ENCODE results near the gene SUMF1. TPM values are rescaled to one million over a fixed set of nuclear protein-coding genes. Genes with fewer than 3 reads are reported as not detected.

Gene SUMF1
- total and polyA plus RNA-seq, 4 donors: 13.0 to 34.2 (median 23.5) TPM

DNA sequence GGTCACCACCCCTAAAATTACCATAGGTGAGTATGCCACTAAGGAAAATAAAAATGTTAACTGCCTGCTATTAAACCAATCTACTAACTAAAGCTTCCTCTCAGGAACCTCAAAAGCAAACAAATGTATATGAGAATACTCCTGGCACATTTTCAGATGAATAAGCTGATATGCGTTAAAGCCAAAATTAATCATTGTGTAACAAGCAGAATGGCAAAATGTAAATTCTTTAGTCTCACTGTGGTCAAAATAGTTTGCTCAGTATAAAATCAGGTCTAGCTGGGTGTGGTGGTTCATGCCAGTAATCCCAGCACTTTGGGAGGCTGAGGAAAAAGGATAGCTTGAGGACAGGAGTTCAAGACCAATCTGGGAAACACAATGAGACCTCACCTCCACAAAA, 53.6 kb downstream of the SUMF1 start (continued):
- no peak for TF ChIP-seq NR2F2 (IDR thresholded peaks at IDR 0.05)

DNA sequence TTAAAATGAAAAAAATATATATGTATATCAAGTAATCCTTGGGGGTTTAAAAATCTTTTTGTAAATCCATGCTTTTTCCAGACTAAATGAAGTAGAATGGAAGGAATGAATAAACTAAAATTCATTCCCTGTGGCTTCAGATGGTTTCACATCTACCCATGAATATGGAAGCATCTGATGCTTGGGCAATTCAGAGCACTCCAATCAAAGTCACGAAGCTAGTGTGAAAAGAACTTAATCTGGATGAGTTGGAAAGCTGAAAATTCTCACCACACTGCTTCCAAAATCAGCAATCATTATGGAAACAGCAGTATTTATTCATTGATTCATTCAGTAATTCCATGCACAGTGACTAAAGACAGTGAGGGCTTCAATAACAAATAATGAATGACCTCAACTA, 55.2 kb downstream of the SUMF1 start:
- no peak overlapping the region for H3K27ac ChIP-seq (ENCODE audit: low read depth in 1 of 2, low read length in 2 of 2)
- TF ChIP-seq FOXA2 (IDR thresholded peaks at IDR 0.05) (no peak), RAD21 (IDR thresholded peaks at IDR 0.05) (no peak)
- no peaks in the 10 kb centered on the region for H3K9me3 ChIP-seq (ENCODE audit: control insufficient read depth in 4 of 4, low read length in 3 of 4)
- H3K9ac ChIP-seq (ENCODE audit: low read depth in 1 of 2, low read length in 2 of 2): no peak overlapping the region
- no peaks in the 10 kb centered on the region for H3K27me3 ChIP-seq (ENCODE audit: control insufficient read depth in 4 of 4, insufficient read depth in 4 of 4, low read length in 3 of 4)
- no peak overlapping the region for H3K4me3 ChIP-seq (ENCODE audit: low read depth in 1 of 3, low read length in 3 of 3)
- peaks cover 3 to 19% (median 15%) of the 10 kb centered on the region in 4 donors for H3K36me3 ChIP-seq (ENCODE audit: control insufficient read depth in 4 of 4, insufficient read depth in 3 of 4, low read depth in 1 of 4, low read length in 3 of 4)
- WGBS: 96% methylated on average over 1 of the region's 1 CpG
- no peak for DNase-seq (ENCODE audit: low spot score)
- H3K4me1 ChIP-seq (ENCODE audit: control insufficient read depth in 4 of 4, insufficient read depth in 4 of 4, low read length in 3 of 4): peaks cover 6 to 16% (median 6%) of the 10 kb centered on the region in 4 donors

DNA sequence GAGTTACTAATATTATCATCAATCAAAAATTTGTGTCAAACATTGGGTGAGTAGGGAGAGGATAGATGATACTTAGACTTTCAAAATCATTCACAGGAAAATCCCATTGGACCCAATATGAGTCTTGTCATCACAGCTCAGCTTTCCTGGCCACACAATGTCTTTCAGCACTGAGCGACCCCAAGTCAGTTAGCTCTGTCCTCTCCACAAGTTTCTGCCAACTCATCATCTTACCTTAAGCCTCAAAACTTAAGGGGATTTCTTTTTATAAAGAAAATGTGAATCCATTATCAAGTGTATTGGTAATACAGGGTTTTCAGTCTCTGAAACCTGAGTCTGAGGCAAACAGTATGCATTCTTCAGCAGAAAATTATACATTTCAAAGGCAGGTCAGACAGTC, 55.8 kb downstream of the SUMF1 start:
- TF ChIP-seq TAF1 (conservative IDR thresholded peaks at IDR 0.05) (no peak), HNF4G (IDR thresholded peaks at IDR 0.05) (no peak), NR2F2 (IDR thresholded peaks at IDR 0.05) (no peak), RAD21 (IDR thresholded peaks at IDR 0.05) (no peak), RXRA (IDR thresholded peaks at IDR 0.05) (no peak), SP1 (IDR thresholded peaks at IDR 0.05) (no peak), JUND (IDR thresholded peaks at IDR 0.05) (no peak), YY1 (IDR thresholded peaks at IDR 0.05) (no peak), FOXA1 (IDR thresholded peaks at IDR 0.05) (no peak), GABPA (IDR thresholded peaks at IDR 0.05 in 1 of 2, conservative IDR thresholded peaks at IDR 0.05 in 1 of 2) (no peak), EGR1 (IDR thresholded peaks at IDR 0.05; ENCODE audit: low read depth in 2 of 2) (no peak), FOXA2 (IDR thresholded peaks at IDR 0.05) (no peak)
- TF ChIP-seq, protein P1, sequence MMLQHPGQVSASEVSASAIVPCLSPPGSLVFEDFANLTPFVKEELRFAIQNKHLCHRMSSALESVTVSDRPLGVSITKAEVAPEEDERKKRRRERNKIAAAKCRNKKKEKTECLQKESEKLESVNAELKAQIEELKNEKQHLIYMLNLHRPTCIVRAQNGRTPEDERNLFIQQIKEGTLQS (IDR thresholded peaks at IDR 0.05): no peak
- TF ChIP-seq, protein P2, sequence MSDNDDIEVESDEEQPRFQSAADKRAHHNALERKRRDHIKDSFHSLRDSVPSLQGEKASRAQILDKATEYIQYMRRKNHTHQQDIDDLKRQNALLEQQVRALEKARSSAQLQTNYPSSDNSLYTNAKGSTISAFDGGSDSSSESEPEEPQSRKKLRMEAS (IDR thresholded peaks at IDR 0.05): no peak
- TF ChIP-seq, protein P3, sequence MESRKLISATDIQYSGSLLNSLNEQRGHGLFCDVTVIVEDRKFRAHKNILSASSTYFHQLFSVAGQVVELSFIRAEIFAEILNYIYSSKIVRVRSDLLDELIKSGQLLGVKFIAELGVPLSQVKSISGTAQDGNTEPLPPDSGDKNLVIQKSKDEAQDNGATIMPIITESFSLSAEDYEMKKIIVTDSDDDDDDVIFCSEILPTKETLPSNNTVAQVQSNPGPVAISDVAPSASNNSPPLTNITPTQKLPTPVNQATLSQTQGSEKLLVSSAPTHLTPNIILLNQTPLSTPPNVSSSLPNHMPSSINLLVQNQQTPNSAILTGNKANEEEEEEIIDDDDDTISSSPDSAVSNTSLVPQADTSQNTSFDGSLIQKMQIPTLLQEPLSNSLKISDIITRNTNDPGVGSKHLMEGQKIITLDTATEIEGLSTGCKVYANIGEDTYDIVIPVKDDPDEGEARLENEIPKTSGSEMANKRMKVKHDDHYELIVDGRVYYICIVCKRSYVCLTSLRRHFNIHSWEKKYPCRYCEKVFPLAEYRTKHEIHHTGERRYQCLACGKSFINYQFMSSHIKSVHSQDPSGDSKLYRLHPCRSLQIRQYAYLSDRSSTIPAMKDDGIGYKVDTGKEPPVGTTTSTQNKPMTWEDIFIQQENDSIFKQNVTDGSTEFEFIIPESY (IDR thresholded peaks at IDR 0.05): no peak
- TF ChIP-seq, protein P4, sequence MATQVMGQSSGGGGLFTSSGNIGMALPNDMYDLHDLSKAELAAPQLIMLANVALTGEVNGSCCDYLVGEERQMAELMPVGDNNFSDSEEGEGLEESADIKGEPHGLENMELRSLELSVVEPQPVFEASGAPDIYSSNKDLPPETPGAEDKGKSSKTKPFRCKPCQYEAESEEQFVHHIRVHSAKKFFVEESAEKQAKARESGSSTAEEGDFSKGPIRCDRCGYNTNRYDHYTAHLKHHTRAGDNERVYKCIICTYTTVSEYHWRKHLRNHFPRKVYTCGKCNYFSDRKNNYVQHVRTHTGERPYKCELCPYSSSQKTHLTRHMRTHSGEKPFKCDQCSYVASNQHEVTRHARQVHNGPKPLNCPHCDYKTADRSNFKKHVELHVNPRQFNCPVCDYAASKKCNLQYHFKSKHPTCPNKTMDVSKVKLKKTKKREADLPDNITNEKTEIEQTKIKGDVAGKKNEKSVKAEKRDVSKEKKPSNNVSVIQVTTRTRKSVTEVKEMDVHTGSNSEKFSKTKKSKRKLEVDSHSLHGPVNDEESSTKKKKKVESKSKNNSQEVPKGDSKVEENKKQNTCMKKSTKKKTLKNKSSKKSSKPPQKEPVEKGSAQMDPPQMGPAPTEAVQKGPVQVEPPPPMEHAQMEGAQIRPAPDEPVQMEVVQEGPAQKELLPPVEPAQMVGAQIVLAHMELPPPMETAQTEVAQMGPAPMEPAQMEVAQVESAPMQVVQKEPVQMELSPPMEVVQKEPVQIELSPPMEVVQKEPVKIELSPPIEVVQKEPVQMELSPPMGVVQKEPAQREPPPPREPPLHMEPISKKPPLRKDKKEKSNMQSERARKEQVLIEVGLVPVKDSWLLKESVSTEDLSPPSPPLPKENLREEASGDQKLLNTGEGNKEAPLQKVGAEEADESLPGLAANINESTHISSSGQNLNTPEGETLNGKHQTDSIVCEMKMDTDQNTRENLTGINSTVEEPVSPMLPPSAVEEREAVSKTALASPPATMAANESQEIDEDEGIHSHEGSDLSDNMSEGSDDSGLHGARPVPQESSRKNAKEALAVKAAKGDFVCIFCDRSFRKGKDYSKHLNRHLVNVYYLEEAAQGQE (IDR thresholded peaks at IDR 0.05): no peak
- no peak overlapping the region for H3K27ac ChIP-seq (ENCODE audit: low read depth in 1 of 2, low read length in 2 of 2)
- H3K4me1 ChIP-seq (ENCODE audit: control insufficient read depth in 4 of 4, insufficient read depth in 4 of 4, low read length in 3 of 4): peaks cover 6 to 20% (median 6%) of the 10 kb centered on the region in 4 donors
- H3K9me3 ChIP-seq (ENCODE audit: control insufficient read depth in 4 of 4, low read length in 3 of 4): no peaks in the 10 kb centered on the region
- peaks cover 3 to 14% (median 10%) of the 10 kb centered on the region in 4 donors for H3K36me3 ChIP-seq (ENCODE audit: control insufficient read depth in 4 of 4, insufficient read depth in 3 of 4, low read depth in 1 of 4, low read length in 3 of 4)
- H3K27me3 ChIP-seq (ENCODE audit: control insufficient read depth in 4 of 4, insufficient read depth in 4 of 4, low read length in 3 of 4): no peaks in the 10 kb centered on the region
- 93% methylated on average over 1 of the region's 1 CpG for WGBS
- DNase-seq (ENCODE audit: low spot score): no peak
- H3K9ac ChIP-seq (ENCODE audit: low read depth in 1 of 2, low read length in 2 of 2): no peak overlapping the region
- no peak overlapping the region for H3K4me3 ChIP-seq (ENCODE audit: low read depth in 1 of 3, low read length in 3 of 3)
